ENCODE measurements around the gene SPATA13. TPM values are rescaled to one million over a fixed set of nuclear protein-coding genes. Genes with fewer than 3 reads are reported as not detected.
A peak's percentile ranks its signal among the peaks of the same experiment; 100 is the strongest.

SPATA13 gene
- total and polyA plus RNA-seq, 10 of the 15 experiments (the other 5 are each of a cell fraction or from before 2014, with no cell fraction given), result 2.4 to 11.1 (median 10.2) TPM

DNA sequence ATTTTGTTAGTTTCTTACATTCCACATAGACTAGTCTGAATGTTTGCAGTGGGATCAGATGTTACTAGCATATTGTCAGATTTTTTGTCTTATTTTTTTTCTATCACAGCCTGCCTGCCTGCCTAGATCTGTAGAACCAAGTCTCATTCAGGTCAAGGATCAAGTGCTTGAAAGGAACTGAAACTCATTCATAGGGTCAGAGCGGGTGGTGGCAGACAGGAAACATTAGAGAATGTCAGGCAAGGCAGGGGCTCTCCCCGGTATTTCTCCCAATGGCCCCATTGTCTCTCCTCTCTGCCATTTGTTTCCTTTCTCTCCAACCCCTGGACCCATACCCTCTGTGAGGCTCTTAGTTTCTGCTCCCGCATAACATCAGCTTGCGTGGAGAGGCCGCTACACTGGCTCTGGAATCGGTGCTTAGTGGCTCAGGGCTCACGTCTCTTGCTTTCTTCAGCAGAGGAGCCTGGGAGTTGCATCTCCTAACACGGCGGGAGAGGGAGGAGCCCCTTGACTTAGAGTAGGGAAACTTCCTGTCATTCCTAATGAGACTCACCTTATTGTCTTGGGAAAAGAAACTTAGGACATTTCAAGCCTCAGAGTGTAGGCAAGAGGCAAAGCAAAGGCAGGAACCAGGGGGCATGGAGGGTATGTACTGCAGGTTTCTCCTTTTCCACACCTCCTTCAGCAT is 35.6 kb upstream of the SPATA13 start (continued):
- TF ChIP-seq HCFC1 (IDR thresholded peaks at IDR 0.05; ENCODE audit: low read length) (no peak), RCOR1 (conservative IDR thresholded peaks at IDR 0.05; ENCODE audit: low read depth, low read length) (peak; percentile 75; the same call in 1 of the 2 replicates), BRCA1 (IDR thresholded peaks at IDR 0.05; ENCODE audit: low read depth, low read length) (no peak), FOXM1 (IDR thresholded peaks at IDR 0.05; ENCODE audit: low read depth, low read length) (no peak)

DNA sequence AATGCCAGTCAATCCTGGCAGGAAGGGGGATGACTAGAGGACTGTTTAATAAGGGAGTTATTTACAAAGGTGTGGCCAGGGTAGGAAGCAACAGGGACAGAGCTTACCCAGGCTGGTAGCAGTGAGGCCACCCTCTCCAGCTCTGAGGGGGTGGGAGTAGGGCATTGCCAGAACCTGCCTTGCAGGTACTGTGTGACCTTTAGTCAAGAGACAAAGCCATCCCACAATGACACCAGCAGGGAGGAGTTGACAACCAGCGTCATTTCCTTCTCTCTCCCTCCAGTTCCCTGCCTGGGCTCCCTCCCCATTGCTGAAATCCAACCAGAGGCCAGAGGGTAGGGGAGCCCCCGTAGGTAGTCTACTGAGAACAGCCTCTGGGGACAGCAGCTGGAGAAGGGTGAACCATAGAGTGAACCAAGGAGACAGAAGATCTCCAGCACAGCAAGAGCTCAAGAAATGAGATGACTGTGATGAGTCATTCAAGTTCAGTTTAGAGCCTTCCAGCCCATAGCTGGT is 33.3 kb upstream of the SPATA13 start:
- in situ Hi-C loops (cut with MboI), result no loop called here
- Histone ChIP-seq H3K4me1 (ENCODE audit: control insufficient read depth, insufficient read depth, low read length) (peaks cover 7% of the 10 kb centered on the region; the same call in 1 of the 2 replicates), H4K20me1 (ENCODE audit: control insufficient read depth, insufficient read depth) (no peaks in the 10 kb centered on the region), H2AFZ (ENCODE audit: control insufficient read depth, low read depth, low read length) (no peak overlapping the region), H3K36me3 (ENCODE audit: control insufficient read depth in 2 of 2, insufficient read depth in 2 of 2, low read length in 1 of 2) (no peaks in the 10 kb centered on the region), H3K9ac (ENCODE audit: control insufficient read depth, insufficient read depth, low read length) (no peak overlapping the region), H3K4me3 (no peak overlapping the region), H3K27ac (ENCODE audit: control insufficient read depth, insufficient read depth) (no peak overlapping the region), H3K4me2 (ENCODE audit: control insufficient read depth, insufficient read depth) (no peak overlapping the region), H3K79me2 (ENCODE audit: control insufficient read depth, insufficient read depth, low read length) (no peaks in the 10 kb centered on the region), H3K9me3 (replicated peaks; ENCODE audit: control insufficient read depth, insufficient read depth, low read length) (peaks cover 6% of the 10 kb centered on the region), H3K27me3 (replicated peaks in 1 of 2; ENCODE audit: control insufficient read depth in 2 of 2, insufficient read depth in 2 of 2, low read length in 1 of 2) (no peaks in the 10 kb centered on the region; a peak in 1 of 4 replicates)
- RAD21 ChIA-PET (ENCODE audit: unreplicated experiment), result interaction anchor here (0.8 to 1.0 kb wide), 2 partner anchors 74 to 77 kb away, joined by 3 read pairs; no protein-coding TSS in a partner anchor
- BruUV-seq (replicated peaks), result no TSS peak
- CTCF ChIA-PET, result interaction anchor here (1.3 kb wide), 1 partner anchor 23 kb away, joined by 3 read pairs; no protein-coding TSS in a partner anchor
- intact Hi-C loops (cut with micrococcal nuclease; ENCODE audit: unreplicated experiment), result no loop called here
- no peak for TF ChIP-seq GATAD2B (conservative IDR thresholded peaks at IDR 0.05; ENCODE audit: low read depth)
- TF ChIP-seq ZBED1 (IDR thresholded peaks at IDR 0.05; ENCODE audit: borderline replicate concordance), result no peak
- peak; percentile 85 for TF ChIP-seq MEF2B (IDR thresholded peaks at IDR 0.05; ENCODE audit: partially characterized antibody, poor library complexity, severe bottlenecking)
- TF ChIP-seq TCF12 (IDR thresholded peaks at IDR 0.05; ENCODE audit: low read depth, low read length), result peak; percentile 52; the same call in 1 of the 2 replicates
- 0 out of 4 replicates have a peak, but pooled peaks of 1 of the 2 experiments have one; percentile 19 for TF ChIP-seq IKZF2 (IDR thresholded peaks at IDR 0.05)
- FAIRE-seq (no peak), ATAC-seq (peak; percentile 39), DNase-seq (ENCODE audit: low read depth, low spot score) (peak; percentile 16)
- POLR2A ChIA-PET, result no interaction called here
- 0% methylated on average over 2 of the region's 2 CpGs for WGBS (ENCODE audit: insufficient coverage, insufficient replicate concordance, low lambda C conversion rate, missing lambda C conversion rate)
- SMC1A ChIA-PET (ENCODE audit: uncharacterized antibody, unreplicated experiment), result interaction anchor here (1.1 to 1.6 kb wide), 2 partner anchors 14 to 21 kb away, joined by 3 to 4 read pairs; no protein-coding TSS in a partner anchor

All from GM12878 (cell line).